Kidney epithelial cell (primary cell): ENCODE data around the gene TRPM8. TPM values are rescaled to one million over a fixed set of nuclear protein-coding genes. Genes with fewer than 3 reads are reported as not detected.
"Not testable (repeated sequence)": the region's sequence is repeated elsewhere in the genome, so short reads cannot be mapped to it uniquely, and the experiment has no call there.

Experiments used
- DNase-seq: peaks from one replicate; pipeline ENCODE4 v3.0.0-alpha.2; 2010; ENCODE audit warnings: low read depth
- H3K27me3 ChIP-seq: 2 replicates; pipeline ENCODE4 v1.6.0; 2011; ENCODE audit warnings: low read length; ENCODE audit not compliant: control insufficient read depth, insufficient read depth
- H3K36me3 ChIP-seq: 2 replicates; pipeline ENCODE4 v1.5.1; 2011; ENCODE audit warnings: low read length; ENCODE audit not compliant: control insufficient read depth, insufficient read depth
- H3K4me3 ChIP-seq: 2 replicates; pipeline ENCODE4 v1.5.1; 2011; ENCODE audit warnings: low read depth, mild to moderate bottlenecking, control low read depth, low read length
- total RNA-seq: library from RNA; depleted of rRNA; stranded (reverse); fragments of >200 nt; gene quantifications from 2 replicates; pipeline ENCODE4 v1.2.3, GENCODE V29; 2015
- TF ChIP-seq, protein P1 (sequence below): IDR thresholded peaks from 2 replicates; pipeline ENCODE4 v1.5.1; 2011; ENCODE audit warnings: mild to moderate bottlenecking, moderate library complexity, low read length, control low read depth, inconsistent platforms; ENCODE audit not compliant: insufficient read depth, poor library complexity, severe bottlenecking

The TRPM8 gene
- total RNA-seq, 1 donor from 2014 or later: 0.96 TPM

DNA sequence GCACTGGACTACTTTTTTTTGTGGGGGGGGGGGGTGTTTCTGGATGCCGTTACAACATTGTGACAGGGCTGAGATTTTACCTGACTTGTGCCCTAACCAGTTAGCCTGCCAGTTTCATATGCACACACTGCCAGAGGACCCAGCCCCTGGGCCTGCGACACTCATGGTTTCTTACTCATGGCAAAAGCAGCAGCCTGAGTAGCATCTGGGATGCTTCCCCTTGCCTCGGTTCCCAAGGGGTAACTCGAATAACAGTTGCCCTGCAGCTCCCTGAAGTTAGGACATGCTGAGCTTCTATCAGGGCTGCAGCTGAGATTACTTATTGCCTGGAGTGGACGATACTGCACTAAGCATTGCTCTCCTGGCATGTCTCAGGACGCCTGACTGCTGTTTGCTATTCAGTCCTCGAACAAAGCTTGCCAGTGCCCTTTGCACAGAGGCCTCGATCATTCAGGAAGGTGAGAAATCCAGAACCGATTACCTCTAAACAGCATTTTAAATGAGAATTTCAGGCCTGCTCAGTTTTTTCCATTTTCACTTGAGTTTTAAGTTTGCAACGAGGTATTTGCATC is 47.9 kb downstream of the TRPM8 start:
- Histone ChIP-seq H3K36me3 (no peaks in the 10 kb centered on the region), H3K27me3 (no peaks in the 10 kb centered on the region), H3K4me3 (no peak overlapping the region)
- TF ChIP-seq, protein P1, sequence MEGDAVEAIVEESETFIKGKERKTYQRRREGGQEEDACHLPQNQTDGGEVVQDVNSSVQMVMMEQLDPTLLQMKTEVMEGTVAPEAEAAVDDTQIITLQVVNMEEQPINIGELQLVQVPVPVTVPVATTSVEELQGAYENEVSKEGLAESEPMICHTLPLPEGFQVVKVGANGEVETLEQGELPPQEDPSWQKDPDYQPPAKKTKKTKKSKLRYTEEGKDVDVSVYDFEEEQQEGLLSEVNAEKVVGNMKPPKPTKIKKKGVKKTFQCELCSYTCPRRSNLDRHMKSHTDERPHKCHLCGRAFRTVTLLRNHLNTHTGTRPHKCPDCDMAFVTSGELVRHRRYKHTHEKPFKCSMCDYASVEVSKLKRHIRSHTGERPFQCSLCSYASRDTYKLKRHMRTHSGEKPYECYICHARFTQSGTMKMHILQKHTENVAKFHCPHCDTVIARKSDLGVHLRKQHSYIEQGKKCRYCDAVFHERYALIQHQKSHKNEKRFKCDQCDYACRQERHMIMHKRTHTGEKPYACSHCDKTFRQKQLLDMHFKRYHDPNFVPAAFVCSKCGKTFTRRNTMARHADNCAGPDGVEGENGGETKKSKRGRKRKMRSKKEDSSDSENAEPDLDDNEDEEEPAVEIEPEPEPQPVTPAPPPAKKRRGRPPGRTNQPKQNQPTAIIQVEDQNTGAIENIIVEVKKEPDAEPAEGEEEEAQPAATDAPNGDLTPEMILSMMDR: no peak
- DNase-seq: no peak

DNA sequence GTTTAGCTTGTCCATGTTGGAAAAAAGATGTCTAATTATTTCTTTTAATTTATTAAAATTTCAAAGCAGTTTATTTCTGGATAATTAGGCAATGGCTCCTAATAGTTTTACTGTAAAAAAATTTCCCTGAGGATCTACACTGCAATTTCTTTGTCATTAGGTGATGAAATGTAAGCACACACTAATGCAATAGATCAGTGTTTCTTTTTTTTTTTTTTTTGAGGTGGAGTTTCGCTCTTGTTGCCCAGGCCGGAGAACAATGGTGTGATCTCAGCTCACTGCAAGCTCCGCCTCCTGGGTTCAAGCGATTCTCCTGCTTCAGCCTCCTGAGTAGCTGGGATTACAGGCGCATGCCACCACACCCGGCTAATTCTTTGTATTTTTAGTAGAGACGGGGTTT is 48.5 kb downstream of the TRPM8 start:
- not testable (repeated sequence) for DNase-seq, H3K4me3 ChIP-seq, H3K27me3 ChIP-seq, H3K36me3 ChIP-seq

DNA sequence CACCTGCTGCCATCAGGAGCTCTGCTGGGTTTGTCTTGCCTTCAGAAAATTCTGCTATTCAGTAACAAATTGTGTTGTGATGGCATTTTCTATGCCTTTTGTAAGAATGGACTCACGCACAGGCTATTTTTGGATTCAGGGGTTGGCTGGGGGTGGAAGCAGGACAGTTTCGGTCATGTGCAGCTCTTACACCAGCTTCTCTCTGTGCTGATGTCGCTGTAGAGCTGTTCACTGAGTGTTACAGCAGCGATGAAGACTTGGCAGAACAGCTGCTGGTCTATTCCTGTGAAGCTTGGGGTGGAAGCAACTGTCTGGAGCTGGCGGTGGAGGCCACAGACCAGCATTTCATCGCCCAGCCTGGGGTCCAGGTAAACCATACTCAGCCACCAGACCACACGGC is 49.2 kb downstream of the TRPM8 start:
- H3K27me3 ChIP-seq: no peaks in the 10 kb centered on the region
- H3K36me3 ChIP-seq: no peaks in the 10 kb centered on the region
- TF ChIP-seq, protein P1: no peak
- DNase-seq: no peak
- H3K4me3 ChIP-seq: no peak overlapping the region

DNA sequence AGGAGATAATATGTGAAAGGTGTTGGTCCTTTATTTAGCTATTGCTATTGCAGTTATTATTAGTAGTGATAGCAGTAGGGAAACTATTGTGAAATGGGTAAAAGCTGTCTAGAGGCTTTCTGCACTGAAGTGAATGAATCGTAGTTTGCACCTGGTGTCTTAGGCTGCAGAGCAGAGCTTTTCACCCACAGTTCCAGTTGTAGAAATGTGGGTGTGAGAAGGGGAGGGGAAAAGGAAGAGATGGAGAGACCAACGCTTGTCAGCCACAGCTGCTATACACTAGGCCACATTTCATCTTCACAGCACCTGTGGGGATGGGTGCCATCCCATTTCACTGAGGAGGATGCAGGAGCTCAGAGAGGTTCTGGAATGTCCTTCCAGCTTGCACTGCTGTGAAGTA is 50.0 kb downstream of the TRPM8 start:
- H3K4me3 ChIP-seq: no peak overlapping the region
- H3K36me3 ChIP-seq: no peaks in the 10 kb centered on the region
- TF ChIP-seq, protein P1: no peak
- no peaks in the 10 kb centered on the region for H3K27me3 ChIP-seq
- DNase-seq: no peak

DNA sequence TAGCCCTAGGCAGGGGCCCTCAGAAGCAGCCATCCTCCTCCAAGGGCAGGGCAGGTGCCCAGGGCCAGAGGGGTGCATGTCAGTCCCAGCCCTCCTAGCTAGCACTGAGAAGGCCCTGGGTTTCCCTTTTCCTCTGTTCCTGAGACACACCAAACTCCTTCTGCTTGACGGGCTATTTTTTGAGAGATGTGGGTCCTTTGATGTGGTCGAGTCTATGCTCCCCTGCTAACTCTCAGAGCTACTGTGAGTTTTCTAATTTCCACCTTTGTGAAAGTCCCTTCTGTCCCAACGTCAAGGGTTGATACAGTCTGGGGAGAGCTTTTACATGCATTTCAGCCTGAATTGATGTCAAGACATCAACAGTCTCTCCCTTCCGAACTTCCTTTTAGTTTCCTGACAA is 51.4 kb downstream of the TRPM8 start:
- Histone ChIP-seq H3K36me3 (no peaks in the 10 kb centered on the region), H3K27me3 (no peaks in the 10 kb centered on the region), H3K4me3 (no peak overlapping the region)
- TF ChIP-seq, protein P1: no peak
- DNase-seq: no peak

DNA sequence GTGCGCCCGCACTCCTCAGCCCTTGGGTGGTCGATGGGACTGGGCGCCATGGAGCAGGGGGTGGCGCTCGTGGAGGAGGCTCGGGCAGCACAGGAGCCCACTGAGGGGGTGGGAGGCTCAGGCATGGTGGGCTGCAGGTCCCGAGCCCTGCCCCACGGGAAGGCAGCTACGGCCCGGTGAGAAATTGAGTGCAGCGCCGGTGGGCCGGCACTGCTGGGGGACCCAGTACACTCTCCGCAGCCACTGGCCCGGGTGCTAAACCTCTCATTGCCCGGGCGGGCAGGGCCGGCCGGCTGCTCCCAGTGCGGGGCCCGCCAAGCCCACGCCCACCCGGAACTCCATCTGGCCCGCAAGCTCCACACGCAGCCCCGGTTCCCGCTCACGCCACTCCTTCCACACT is 55.3 kb downstream of the TRPM8 start:
- H3K27me3 ChIP-seq, DNase-seq: not testable (repeated sequence)

DNA sequence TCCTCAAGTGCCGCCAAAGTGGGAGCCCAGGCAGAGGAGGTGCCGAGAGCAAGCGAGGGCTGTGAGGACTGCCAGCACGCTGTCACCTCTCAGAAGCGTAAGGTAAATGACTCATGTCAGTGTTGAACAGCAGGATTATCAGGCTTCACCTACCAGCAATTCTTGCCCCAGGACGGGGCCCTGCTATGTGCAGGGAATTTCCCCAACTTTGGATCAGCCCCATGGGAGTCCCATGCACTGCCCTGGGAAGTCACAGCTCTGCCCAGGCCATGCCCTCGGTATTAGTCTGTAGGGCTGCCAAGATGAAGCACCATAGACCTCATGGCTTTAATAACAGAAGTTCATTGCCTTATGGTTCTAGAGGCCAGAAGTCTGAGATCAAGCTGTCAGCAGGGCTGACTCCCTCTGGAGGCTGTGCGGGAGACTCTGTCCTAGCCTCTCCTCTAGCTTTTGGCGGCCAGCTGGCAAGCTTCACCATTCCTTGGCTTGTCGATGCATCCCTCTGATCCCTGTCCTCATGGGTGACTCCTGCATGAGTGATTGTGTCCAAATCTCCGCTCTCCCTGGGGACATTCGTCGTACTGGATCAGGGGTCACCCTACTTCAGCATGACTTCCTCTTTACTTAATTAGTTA is 55.9 kb downstream of the TRPM8 start:
- no peak overlapping the region for H3K4me3 ChIP-seq
- H3K36me3 ChIP-seq: no peaks in the 10 kb centered on the region
- TF ChIP-seq, protein P1: no peak
- DNase-seq: no peak
- H3K27me3 ChIP-seq: no peaks in the 10 kb centered on the region

More for the DNA sequence above, 55.3 kb downstream of the TRPM8 start:
- not testable (repeated sequence) for H3K36me3 ChIP-seq, H3K4me3 ChIP-seq
